IPS DF 19.7 (cell line): ENCODE results near the gene DDR2.

ENCODE experiments used
- DNase-seq: peaks from one replicate; pipeline ENCODE4 v3.0.0-alpha.2; 2013; ENCODE audit warnings: low read depth, low spot score

The DDR2 gene

GRCh38 chr1:162629651-162630050 lies 2.6 kb upstream of the DDR2 start:
- DNase-seq, result no peak

- DNase-seq, result no peak
Measured at GRCh38 chr1:162631546-162632191, 595 bp upstream of the DDR2 start.

GRCh38 chr1:162632698-162633080 lies 425 bp downstream of the DDR2 start:
- no peak for DNase-seq

GRCh38 chr1:162633081-162633762 lies 958 bp downstream of the DDR2 start:
- DNase-seq, result no peak

GRCh38 chr1:162635418-162635817 lies 3.2 kb downstream of the DDR2 start:
- DNase-seq, result no peak

GRCh38 chr1:162639718-162640117 lies 7.5 kb downstream of the DDR2 start:
- DNase-seq, result no peak

- no peak for DNase-seq
Measured at GRCh38 chr1:162641114-162641513, 8.8 kb downstream of the DDR2 start.

- no peak for DNase-seq
Measured at GRCh38 chr1:162644986-162645314, 12.7 kb downstream of the DDR2 start.

GRCh38 chr1:162645666-162646065 lies 13.4 kb downstream of the DDR2 start:
- DNase-seq, result no peak

- DNase-seq, result no peak
Measured at GRCh38 chr1:162649583-162649982, 17.3 kb downstream of the DDR2 start.

- no peak for DNase-seq
Measured at GRCh38 chr1:162654915-162655620, 22.8 kb downstream of the DDR2 start.

- DNase-seq, result no peak
Measured at GRCh38 chr1:162656266-162656665, 24.0 kb downstream of the DDR2 start.

GRCh38 chr1:162660574-162660973 lies 28.3 kb downstream of the DDR2 start:
- no peak for DNase-seq

GRCh38 chr1:162661336-162661735 lies 29.1 kb downstream of the DDR2 start:
- DNase-seq, result no peak

GRCh38 chr1:162662013-162662412 lies 29.7 kb downstream of the DDR2 start:
- DNase-seq, result no peak

GRCh38 chr1:162663086-162663485 lies 30.8 kb downstream of the DDR2 start:
- no peak for DNase-seq

- peak; percentile 5 for DNase-seq
Measured at GRCh38 chr1:162663589-162664106, 31.4 kb downstream of the DDR2 start.

GRCh38 chr1:162666006-162666645 lies 33.9 kb downstream of the DDR2 start:
- DNase-seq, result no peak

- DNase-seq, result no peak
Measured at GRCh38 chr1:162667381-162668080, 35.3 kb downstream of the DDR2 start.

GRCh38 chr1:162670928-162671663 lies 38.8 kb downstream of the DDR2 start:
- no peak for DNase-seq
